HepG2 (cell line): Measurements from ENCODE around the gene CD200. TPM values are rescaled to one million over a fixed set of nuclear protein-coding genes. Genes with fewer than 3 reads are reported as not detected.

ENCODE experiments used
- ATAC-seq: fragments of 200-7000 bp; cut with Tn5 transposase; 3 replicates; pipeline ENCODE4 v1.9.1; 2020; ENCODE audit warnings: mild to moderate bottlenecking, moderate library complexity
- BruUV-seq: library from RNA; stranded (reverse); fragments of 400-500 nt; replicated peaks from 2 replicates; lab custom pipeline; 2021; lab: Mats Ljungman, UMichigan
- CTCF ChIA-PET: fragments of 300-600 bp; formaldehyde crosslinking; extraction: SDS; loops from one replicate; lab custom pipeline; 2021; ENCODE audit warnings: low total read pairs, inconsistent platforms, low intra/inter-chr PET ratio; lab: Yijun Ruan, JAX
- POLR2A ChIA-PET: fragments of 350-600 bp; sonication (Branson Sonifier 250); formaldehyde crosslinking; loops from one replicate; lab custom pipeline; 2020; ENCODE audit warnings: antibody characterized with exemption, inconsistent platforms; lab: Yijun Ruan, JAX
- DNase-seq: peaks from one replicate; pipeline ENCODE4 v3.0.0-alpha.2; 2015; ENCODE audit warnings: low spot score
- FAIRE-seq: peaks from 3 replicates; lab custom pipeline; 2011; peaks lifted over from hg19 to GRCh38; lab: Jason Lieb, UNC
- H2AFZ ChIP-seq: one replicate; pipeline ENCODE4 v1.6.1; 2011; ENCODE audit warnings: low read length, inconsistent platforms
- H3K27ac ChIP-seq: fragments of 300-600 bp; 3 replicates; pipeline ENCODE4 v1.8.0; 2011; ENCODE audit warnings: mixed run types, mild to moderate bottlenecking, mixed read lengths, low read length, inconsistent platforms; ENCODE audit not compliant: insufficient read depth; ENCODE audit errors: extremely low read length
- H3K27me3 ChIP-seq, 2 experiments: fragments of 200-600 bp in 1 of 2; 2 replicates in 1 of 2; 3 replicates in 1 of 2; pipeline versions ENCODE4 v1.6.0 to v1.8.0; 2011; ENCODE audit warnings: low read length in 2 of 2, mild to moderate bottlenecking in 2 of 2, moderate library complexity in 2 of 2, inconsistent platforms in 1 of 2; ENCODE audit not compliant: insufficient read depth in 2 of 2, control insufficient read depth in 1 of 2
- H3K36me3 ChIP-seq, 2 experiments: fragments of 200-600 bp in 1 of 2; replicated peaks in 1 of 2; 2 replicates in 1 of 2; 3 replicates in 1 of 2; pipeline versions ENCODE4 v1.5.1 to v1.8.0; 2011; ENCODE audit warnings: low read length in 2 of 2, inconsistent platforms in 1 of 2; ENCODE audit not compliant: insufficient read depth in 2 of 2, control insufficient read depth in 1 of 2
- H3K4me1 ChIP-seq: 2 replicates; pipeline ENCODE4 v1.5.1; 2012; ENCODE audit warnings: low read length, inconsistent platforms; ENCODE audit not compliant: insufficient read depth
- H3K4me2 ChIP-seq: 2 replicates; pipeline ENCODE4 v1.6.0; 2011; ENCODE audit warnings: low read depth, low read length, inconsistent platforms
- H3K4me3 ChIP-seq, 3 experiments: fragments of 200-600 bp in 1 of 3; sonication (generic), shearing (Covaris generic) in 1 of 3; replicated peaks in 1 of 3; 2 replicates each; pipeline ENCODE4 v1.5.1; 2011 to 2016; ENCODE audit warnings: low read length in 3 of 3, inconsistent platforms in 2 of 3, low read depth in 2 of 3, mild to moderate bottlenecking in 2 of 3, control low read depth in 1 of 3, mixed read lengths in 1 of 3; ENCODE audit not compliant: insufficient read depth in 1 of 3
- H3K79me2 ChIP-seq: one replicate; pipeline ENCODE4 v1.6.1; 2011; ENCODE audit warnings: low read length, inconsistent platforms; ENCODE audit not compliant: insufficient read depth
- H3K9ac ChIP-seq: 2 replicates; pipeline ENCODE4 v1.6.0; 2011; ENCODE audit warnings: mild to moderate bottlenecking, low read depth, low read length, inconsistent platforms; ENCODE audit not compliant: insufficient read depth
- H3K9me3 ChIP-seq: 2 replicates; pipeline ENCODE4 v1.5.1; 2012; ENCODE audit warnings: mild to moderate bottlenecking, low read length
- H4K20me1 ChIP-seq: 2 replicates; pipeline ENCODE4 v1.6.0; 2011; ENCODE audit warnings: inconsistent platforms, mild to moderate bottlenecking, low read length, moderate library complexity; ENCODE audit not compliant: insufficient read depth
- HNRNPK ChIP-seq: fragments of 200-400 bp; formaldehyde crosslinking; IDR thresholded peaks from 2 replicates; pipeline ENCODE4 v1.6.1; 2018; ENCODE audit warnings: low read length, low read depth, moderate library complexity, mild to moderate bottlenecking; ENCODE audit not compliant: poor library complexity, severe bottlenecking
- NFE2 ChIP-seq: sonication (generic); formaldehyde crosslinking; IDR thresholded peaks from 2 replicates; pipeline ENCODE4 v1.4.0; 2020; ENCODE audit warnings: missing genetic modification reagents
- NR2F6 ChIP-seq, 2 experiments: IDR thresholded peaks; 2 replicates each; pipeline ENCODE4 v1.6.1; 2016; ENCODE audit warnings: antibody characterized with exemption in 1 of 2, mild to moderate bottlenecking in 1 of 2
- PRMT3 ChIP-seq: sonication (generic); formaldehyde crosslinking; IDR thresholded peaks from 2 replicates; pipeline ENCODE4 v1.8.1; 2022; ENCODE audit warnings: low read depth, mild to moderate bottlenecking, moderate library complexity, missing genetic modification reagents, borderline replicate concordance
- RBAK ChIP-seq: sonication (generic); formaldehyde crosslinking; IDR thresholded peaks from 2 replicates; pipeline ENCODE4 v1.5.1; 2020; ENCODE audit warnings: mild to moderate bottlenecking, missing genetic modification reagents
- ZBTB3 ChIP-seq: sonication (generic); formaldehyde crosslinking; IDR thresholded peaks from 2 replicates; pipeline ENCODE4 v1.4.0; 2020; ENCODE audit warnings: low read depth, mild to moderate bottlenecking, moderate library complexity, missing genetic modification reagents, borderline replicate concordance
- ZFX ChIP-seq: sonication (generic); formaldehyde crosslinking; IDR thresholded peaks from 2 replicates; pipeline ENCODE4 v1.4.0; 2020; ENCODE audit warnings: mild to moderate bottlenecking, low read depth, missing genetic modification reagents, moderate library complexity
- ZNF205 ChIP-seq: IDR thresholded peaks from 2 replicates; pipeline ENCODE4 v1.6.1; 2018; ENCODE audit warnings: missing biosample characterization, missing genetic modification reagents
- ZNF460 ChIP-seq: sonication (generic); formaldehyde crosslinking; IDR thresholded peaks from 2 replicates; pipeline ENCODE4 v1.5.1; 2020; ENCODE audit warnings: missing genetic modification reagents, mild to moderate bottlenecking, borderline replicate concordance
- ZNF749 ChIP-seq: sonication (generic); formaldehyde crosslinking; IDR thresholded peaks from 2 replicates; pipeline ENCODE4 v1.8.0; 2022; ENCODE audit warnings: mild to moderate bottlenecking, missing genetic modification reagents, moderate library complexity, borderline replicate concordance
- ZNF790 ChIP-seq: sonication (generic); formaldehyde crosslinking; IDR thresholded peaks from 2 replicates; pipeline ENCODE4 v1.8.0; 2022; ENCODE audit warnings: missing genetic modification reagents, mild to moderate bottlenecking, borderline replicate concordance
- ZNF816 ChIP-seq: sonication (generic); formaldehyde crosslinking; IDR thresholded peaks from 2 replicates; pipeline ENCODE4 v1.8.0; 2022; ENCODE audit warnings: missing genetic modification reagents, mild to moderate bottlenecking, borderline replicate concordance
- in situ Hi-C: cut with HindIII; loops from 2 replicates; pipeline ENCODE4 v1.10.0; 2017; ENCODE audit warnings: low pct_unique_long_range_greater_than_20kb; ENCODE audit not compliant: extremely low pct_ligation_motif_present
- intact Hi-C: fragments of 100-400 bp; cut with micrococcal nuclease; formaldehyde crosslinking; loops from one replicate; pipeline ENCODE4 v1.10.0; 2022; ENCODE audit not compliant: unreplicated experiment
- polyA plus RNA-seq, 8 experiments: library from polyadenylated mRNA; depleted of rRNA in 3 of 8; stranded (reverse) in 7 of 8; unstranded in 1 of 8; fragments of >200 nt; fragmentation: Illumina TruSeq in 4 of 8; extraction: Trizol in 4 of 8; gene quantifications; 2 replicates each; pipeline versions ENCODE4 v1.2.1 to v1.2.3, GENCODE V29; 2011 to 2016; ENCODE audit warnings: low read depth in 4 of 8, missing spikeins in 1 of 8, mixed read lengths in 1 of 8; ENCODE audit not compliant: insufficient read depth in 1 of 8
- total RNA-seq, 5 experiments: library from RNA; depleted of rRNA; stranded (reverse); fragments of >200 nt; fragmentation: Illumina TruSeq; extraction: Trizol; gene quantifications; 2 replicates each; pipeline ENCODE4 v1.2.3, GENCODE V29; 2016; ENCODE audit warnings: low read depth in 1 of 5
- TF ChIP-seq, protein P1 (sequence below): sonication (generic); formaldehyde crosslinking; IDR thresholded peaks from 2 replicates; pipeline ENCODE4 v1.9.0; 2021; ENCODE audit warnings: missing genetic modification reagents, mild to moderate bottlenecking, borderline replicate concordance
- TF ChIP-seq, protein P2 (sequence below): sonication (generic); formaldehyde crosslinking; IDR thresholded peaks from 2 replicates; pipeline ENCODE4 v1.8.1; 2022; ENCODE audit warnings: mild to moderate bottlenecking, missing genetic modification reagents
- TF ChIP-seq, protein P3 (sequence below): sonication (generic); formaldehyde crosslinking; IDR thresholded peaks from 2 replicates; pipeline ENCODE4 v1.4.0; 2020; ENCODE audit warnings: missing genetic modification reagents, borderline replicate concordance
- TF ChIP-seq, protein P4 (sequence below): sonication (generic); formaldehyde crosslinking; IDR thresholded peaks from 2 replicates; pipeline ENCODE4 v1.4.0; 2020; ENCODE audit warnings: mild to moderate bottlenecking, low read depth, missing genetic modification reagents

Gene CD200
- total and polyA plus RNA-seq, 2 of the 13 experiments (the other 11 are each of a cell fraction or from before 2014, with no cell fraction given) = not detected

DNA sequence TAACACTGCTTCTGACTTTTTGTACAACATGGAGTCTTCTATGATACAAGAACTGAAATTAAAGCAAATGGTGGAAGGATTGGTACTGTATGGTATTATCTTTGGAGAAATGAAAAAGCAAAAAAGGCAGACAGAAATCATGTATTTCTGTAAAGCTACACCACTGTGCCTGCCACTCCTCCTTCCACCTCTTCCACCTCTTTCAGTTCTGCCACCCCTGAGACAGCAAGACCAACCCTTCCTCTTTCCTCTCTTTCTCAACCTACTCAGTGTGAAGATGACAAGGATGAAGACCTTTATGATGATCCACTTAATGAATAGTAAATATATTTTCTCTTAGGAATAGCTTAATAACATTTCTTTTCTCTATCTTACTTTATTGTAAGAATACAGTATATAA, 57.0 kb downstream of the CD200 start:
- Histone ChIP-seq H3K36me3 (no peaks in the 10 kb centered on the region), H3K27me3 (no peaks in the 10 kb centered on the region), H3K79me2 (no peaks in the 10 kb centered on the region), H3K4me1 (no peaks in the 10 kb centered on the region), H4K20me1 (no peaks in the 10 kb centered on the region), H3K4me2 (no peak overlapping the region), H3K9ac (no peak overlapping the region), H3K4me3 (no peak overlapping the region), H3K9me3 (no peaks in the 10 kb centered on the region), H2AFZ (no peak overlapping the region), H3K27ac (no peak overlapping the region)
- ChIA-PET CTCF (no interaction called here), POLR2A (no interaction called here)
- no peak for FAIRE-seq
- ATAC-seq = no peak
- in situ Hi-C loops (no loop called here), intact Hi-C loops (no loop called here)
- DNase-seq = no peak
- no TSS peak for BruUV-seq
- TF ChIP-seq ZNF205 (CRISPR knock-in tag) (no peak), ZNF460 (CRISPR knock-in tag) (no peak), ZFX (CRISPR knock-in tag) (no peak), ZNF816 (CRISPR knock-in tag) (no peak), ZBTB3 (CRISPR knock-in tag) (no peak), RBAK (CRISPR knock-in tag) (no peak), PRMT3 (no peak), NR2F6 (IDR thresholded peaks at IDR 0.05) (no peak), NR2F6 (CRISPR knock-in tag; IDR thresholded peaks at IDR 0.05) (no peak), ZNF790 (CRISPR knock-in tag) (no peak), HNRNPK (no peak), NFE2 (CRISPR knock-in tag) (no peak), ZNF749 (CRISPR knock-in tag) (no peak)
- TF ChIP-seq, protein P1, sequence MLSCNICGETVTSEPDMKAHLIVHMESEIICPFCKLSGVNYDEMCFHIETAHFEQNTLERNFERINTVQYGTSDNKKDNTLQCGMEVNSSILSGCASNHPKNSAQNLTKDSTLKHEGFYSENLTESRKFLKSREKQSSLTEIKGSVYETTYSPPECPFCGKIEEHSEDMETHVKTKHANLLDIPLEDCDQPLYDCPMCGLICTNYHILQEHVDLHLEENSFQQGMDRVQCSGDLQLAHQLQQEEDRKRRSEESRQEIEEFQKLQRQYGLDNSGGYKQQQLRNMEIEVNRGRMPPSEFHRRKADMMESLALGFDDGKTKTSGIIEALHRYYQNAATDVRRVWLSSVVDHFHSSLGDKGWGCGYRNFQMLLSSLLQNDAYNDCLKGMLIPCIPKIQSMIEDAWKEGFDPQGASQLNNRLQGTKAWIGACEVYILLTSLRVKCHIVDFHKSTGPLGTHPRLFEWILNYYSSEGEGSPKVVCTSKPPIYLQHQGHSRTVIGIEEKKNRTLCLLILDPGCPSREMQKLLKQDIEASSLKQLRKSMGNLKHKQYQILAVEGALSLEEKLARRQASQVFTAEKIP (CRISPR knock-in tag) = no peak
- TF ChIP-seq, protein P2, sequence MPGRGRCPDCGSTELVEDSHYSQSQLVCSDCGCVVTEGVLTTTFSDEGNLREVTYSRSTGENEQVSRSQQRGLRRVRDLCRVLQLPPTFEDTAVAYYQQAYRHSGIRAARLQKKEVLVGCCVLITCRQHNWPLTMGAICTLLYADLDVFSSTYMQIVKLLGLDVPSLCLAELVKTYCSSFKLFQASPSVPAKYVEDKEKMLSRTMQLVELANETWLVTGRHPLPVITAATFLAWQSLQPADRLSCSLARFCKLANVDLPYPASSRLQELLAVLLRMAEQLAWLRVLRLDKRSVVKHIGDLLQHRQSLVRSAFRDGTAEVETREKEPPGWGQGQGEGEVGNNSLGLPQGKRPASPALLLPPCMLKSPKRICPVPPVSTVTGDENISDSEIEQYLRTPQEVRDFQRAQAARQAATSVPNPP = no peak
- TF ChIP-seq, protein P3, sequence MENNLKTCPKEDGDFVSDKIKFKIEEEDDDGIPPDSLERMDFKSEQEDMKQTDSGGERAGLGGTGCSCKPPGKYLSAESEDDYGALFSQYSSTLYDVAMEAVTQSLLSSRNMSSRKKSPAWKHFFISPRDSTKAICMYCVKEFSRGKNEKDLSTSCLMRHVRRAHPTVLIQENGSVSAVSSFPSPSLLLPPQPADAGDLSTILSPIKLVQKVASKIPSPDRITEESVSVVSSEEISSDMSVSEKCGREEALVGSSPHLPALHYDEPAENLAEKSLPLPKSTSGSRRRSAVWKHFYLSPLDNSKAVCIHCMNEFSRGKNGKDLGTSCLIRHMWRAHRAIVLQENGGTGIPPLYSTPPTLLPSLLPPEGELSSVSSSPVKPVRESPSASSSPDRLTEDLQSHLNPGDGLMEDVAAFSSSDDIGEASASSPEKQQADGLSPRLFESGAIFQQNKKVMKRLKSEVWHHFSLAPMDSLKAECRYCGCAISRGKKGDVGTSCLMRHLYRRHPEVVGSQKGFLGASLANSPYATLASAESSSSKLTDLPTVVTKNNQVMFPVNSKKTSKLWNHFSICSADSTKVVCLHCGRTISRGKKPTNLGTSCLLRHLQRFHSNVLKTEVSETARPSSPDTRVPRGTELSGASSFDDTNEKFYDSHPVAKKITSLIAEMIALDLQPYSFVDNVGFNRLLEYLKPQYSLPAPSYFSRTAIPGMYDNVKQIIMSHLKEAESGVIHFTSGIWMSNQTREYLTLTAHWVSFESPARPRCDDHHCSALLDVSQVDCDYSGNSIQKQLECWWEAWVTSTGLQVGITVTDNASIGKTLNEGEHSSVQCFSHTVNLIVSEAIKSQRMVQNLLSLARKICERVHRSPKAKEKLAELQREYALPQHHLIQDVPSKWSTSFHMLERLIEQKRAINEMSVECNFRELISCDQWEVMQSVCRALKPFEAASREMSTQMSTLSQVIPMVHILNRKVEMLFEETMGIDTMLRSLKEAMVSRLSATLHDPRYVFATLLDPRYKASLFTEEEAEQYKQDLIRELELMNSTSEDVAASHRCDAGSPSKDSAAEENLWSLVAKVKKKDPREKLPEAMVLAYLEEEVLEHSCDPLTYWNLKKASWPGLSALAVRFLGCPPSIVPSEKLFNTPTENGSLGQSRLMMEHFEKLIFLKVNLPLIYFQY (CRISPR knock-in tag) = no peak
- TF ChIP-seq, protein P4, sequence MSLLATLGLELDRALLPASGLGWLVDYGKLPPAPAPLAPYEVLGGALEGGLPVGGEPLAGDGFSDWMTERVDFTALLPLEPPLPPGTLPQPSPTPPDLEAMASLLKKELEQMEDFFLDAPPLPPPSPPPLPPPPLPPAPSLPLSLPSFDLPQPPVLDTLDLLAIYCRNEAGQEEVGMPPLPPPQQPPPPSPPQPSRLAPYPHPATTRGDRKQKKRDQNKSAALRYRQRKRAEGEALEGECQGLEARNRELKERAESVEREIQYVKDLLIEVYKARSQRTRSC (CRISPR knock-in tag) = no peak
